Measurements from ENCODE around the gene PAMR1. TPM values are rescaled to one million over a fixed set of nuclear protein-coding genes. Genes with fewer than 3 reads are reported as not detected.

Gene PAMR1
- total and polyA plus RNA-seq, 7 experiments from 2014 or later, result not detected

- no peaks in the 10 kb centered on the region for H3K36me3 Mint-ChIP-seq
- Histone ChIP-seq H3K4me1 (ENCODE audit: control insufficient read depth in 2 of 2, insufficient read depth in 2 of 2, low read length in 2 of 2) (no peaks in the 10 kb centered on the region), H3K27ac (ENCODE audit: low read depth, low read length) (no peak overlapping the region), H3K27me3 (ENCODE audit: control insufficient read depth in 2 of 2, insufficient read depth in 2 of 2, low read length in 2 of 2) (peaks cover 0 to 6% of the 10 kb centered on the region in 2 donors), H3K36me3 (ENCODE audit: control insufficient read depth in 2 of 3, insufficient read depth in 3 of 3, low read length in 3 of 3) (no peaks in the 10 kb centered on the region), H3K4me3 (ENCODE audit: low read length) (no peak overlapping the region), H3K9me3 (ENCODE audit: control insufficient read depth in 2 of 3, low read length in 3 of 3) (no peaks in the 10 kb centered on the region)
- peaks cover 53 to 79% (median 61%) of the 10 kb centered on the region in 5 donors for H3K27me3 Mint-ChIP-seq
- DNase-seq, result no peak
- peaks cover 0 to 9% (median 0%) of the 10 kb centered on the region in 7 donors for H3K4me1 Mint-ChIP-seq
- H3K27ac Mint-ChIP-seq, result no peak overlapping the region
- intact Hi-C loops (cut with micrococcal nuclease), result no loop called here
- CTCF ChIA-PET, result no interaction called here
- H3K9me3 Mint-ChIP-seq, result peaks cover 0 to 4% (median 0%) of the 10 kb centered on the region in 11 donors
- no peak overlapping the region for H3K4me3 Mint-ChIP-seq
- no peak for ATAC-seq
- POLR2A ChIA-PET, result no interaction called here
These were observed 5.0 kb downstream of the PAMR1 start for GRCh38 chr11:35520376-35520775.

- Mint-ChIP-seq H3K27ac (no peak overlapping the region), H3K4me3 (no peak overlapping the region), H3K36me3 (no peaks in the 10 kb centered on the region), H3K4me1 (no peaks in the 10 kb centered on the region), H3K9me3 (peaks cover 0 to 2% (median 0%) of the 10 kb centered on the region in 11 donors), H3K27me3 (peaks cover 43 to 74% (median 60%) of the 10 kb centered on the region in 5 donors)
- ATAC-seq (no peak), DNase-seq (no peak)
- ChIA-PET CTCF (no interaction called here), POLR2A (no interaction called here)
- Histone ChIP-seq H3K27me3 (ENCODE audit: control insufficient read depth in 2 of 2, insufficient read depth in 2 of 2, low read length in 2 of 2) (no peaks in the 10 kb centered on the region), H3K9me3 (ENCODE audit: control insufficient read depth in 2 of 3, low read length in 3 of 3) (no peaks in the 10 kb centered on the region), H3K4me1 (ENCODE audit: control insufficient read depth in 2 of 2, insufficient read depth in 2 of 2, low read length in 2 of 2) (no peaks in the 10 kb centered on the region), H3K4me3 (ENCODE audit: low read length) (no peak overlapping the region), H3K27ac (ENCODE audit: low read depth, low read length) (no peak overlapping the region), H3K36me3 (ENCODE audit: control insufficient read depth in 2 of 3, insufficient read depth in 3 of 3, low read length in 3 of 3) (no peaks in the 10 kb centered on the region)
- intact Hi-C loops (cut with micrococcal nuclease), result no loop called here
These were observed 6.7 kb downstream of the PAMR1 start for GRCh38 chr11:35518766-35519165.

GRCh38 chr11:35517481-35517880, 7.9 kb downstream of the PAMR1 start:
- CTCF ChIA-PET, result no interaction called here
- intact Hi-C loops (cut with micrococcal nuclease), result no loop called here
- H3K27me3 Mint-ChIP-seq, result peaks cover 30 to 72% (median 52%) of the 10 kb centered on the region in 5 donors

GRCh38 chr11:35516403-35516802, 9.0 kb downstream of the PAMR1 start:
- intact Hi-C loops (cut with micrococcal nuclease), result no loop called here
- no peak for DNase-seq
- H3K4me1 ChIP-seq (ENCODE audit: control insufficient read depth in 2 of 2, insufficient read depth in 2 of 2, low read length in 2 of 2), result no peaks in the 10 kb centered on the region
- no peaks in the 10 kb centered on the region for H3K27me3 ChIP-seq (ENCODE audit: control insufficient read depth in 2 of 2, insufficient read depth in 2 of 2, low read length in 2 of 2)
- CTCF ChIA-PET, result no interaction called here
- no peak overlapping the region for H3K27ac ChIP-seq (ENCODE audit: low read depth, low read length)
- POLR2A ChIA-PET, result no interaction called here
- no peak for ATAC-seq
- H3K4me3 ChIP-seq (ENCODE audit: low read length), result no peak overlapping the region
- Mint-ChIP-seq H3K27me3 (peaks cover 25 to 66% (median 50%) of the 10 kb centered on the region in 5 donors), H3K4me1 (no peaks in the 10 kb centered on the region), H3K4me3 (no peak overlapping the region), H3K27ac (no peak overlapping the region), H3K9me3 (peaks cover 0 to 2% (median 0%) of the 10 kb centered on the region in 11 donors), H3K36me3 (no peaks in the 10 kb centered on the region)
- no peaks in the 10 kb centered on the region for H3K9me3 ChIP-seq (ENCODE audit: control insufficient read depth in 2 of 3, low read length in 3 of 3)
- no peaks in the 10 kb centered on the region for H3K36me3 ChIP-seq (ENCODE audit: control insufficient read depth in 2 of 3, insufficient read depth in 3 of 3, low read length in 3 of 3)

More at GRCh38 chr11:35517481-35517880, 7.9 kb downstream of the PAMR1 start:
- H3K27me3 ChIP-seq (ENCODE audit: control insufficient read depth in 2 of 2, insufficient read depth in 2 of 2, low read length in 2 of 2), result no peaks in the 10 kb centered on the region
- no peak overlapping the region for H3K4me3 Mint-ChIP-seq
- no peak overlapping the region for H3K27ac Mint-ChIP-seq
- POLR2A ChIA-PET, result no interaction called here
- no peak overlapping the region for H3K27ac ChIP-seq (ENCODE audit: low read depth, low read length)
- H3K4me1 ChIP-seq (ENCODE audit: control insufficient read depth in 2 of 2, insufficient read depth in 2 of 2, low read length in 2 of 2), result no peaks in the 10 kb centered on the region
- no peaks in the 10 kb centered on the region for H3K36me3 Mint-ChIP-seq
- no peak overlapping the region for H3K4me3 ChIP-seq (ENCODE audit: low read length)
- ATAC-seq (no peak), DNase-seq (no peak)
- H3K36me3 ChIP-seq (ENCODE audit: control insufficient read depth in 2 of 3, insufficient read depth in 3 of 3, low read length in 3 of 3), result no peaks in the 10 kb centered on the region
- peaks cover 0 to 2% (median 0%) of the 10 kb centered on the region in 11 donors for H3K9me3 Mint-ChIP-seq
- H3K4me1 Mint-ChIP-seq, result no peaks in the 10 kb centered on the region
- H3K9me3 ChIP-seq (ENCODE audit: control insufficient read depth in 2 of 3, low read length in 3 of 3), result no peaks in the 10 kb centered on the region

GRCh38 chr11:35515224-35515623, 10.2 kb downstream of the PAMR1 start:
- Mint-ChIP-seq H3K27me3 (peaks cover 24 to 69% (median 54%) of the 10 kb centered on the region in 5 donors), H3K9me3 (peaks cover 0 to 4% (median 0%) of the 10 kb centered on the region in 11 donors), H3K27ac (no peak overlapping the region), H3K4me3 (no peak overlapping the region), H3K4me1 (no peaks in the 10 kb centered on the region), H3K36me3 (no peaks in the 10 kb centered on the region)
- no peak for ATAC-seq
- Histone ChIP-seq H3K36me3 (ENCODE audit: control insufficient read depth in 2 of 3, insufficient read depth in 3 of 3, low read length in 3 of 3) (no peaks in the 10 kb centered on the region), H3K27ac (ENCODE audit: low read depth, low read length) (no peak overlapping the region), H3K4me1 (ENCODE audit: control insufficient read depth in 2 of 2, insufficient read depth in 2 of 2, low read length in 2 of 2) (no peaks in the 10 kb centered on the region), H3K4me3 (ENCODE audit: low read length) (no peak overlapping the region), H3K9me3 (ENCODE audit: control insufficient read depth in 2 of 3, low read length in 3 of 3) (no peaks in the 10 kb centered on the region), H3K27me3 (ENCODE audit: control insufficient read depth in 2 of 2, insufficient read depth in 2 of 2, low read length in 2 of 2) (no peaks in the 10 kb centered on the region)
- intact Hi-C loops (cut with micrococcal nuclease), result no loop called here
- CTCF ChIA-PET, result no interaction called here
- DNase-seq, result no peak
- POLR2A ChIA-PET, result no interaction called here

GRCh38 chr11:35514481-35514880, 10.9 kb downstream of the PAMR1 start:
- Histone ChIP-seq H3K4me1 (ENCODE audit: control insufficient read depth in 2 of 2, insufficient read depth in 2 of 2, low read length in 2 of 2) (no peaks in the 10 kb centered on the region), H3K27ac (ENCODE audit: low read depth, low read length) (no peak overlapping the region), H3K27me3 (ENCODE audit: control insufficient read depth in 2 of 2, insufficient read depth in 2 of 2, low read length in 2 of 2) (no peaks in the 10 kb centered on the region), H3K36me3 (ENCODE audit: control insufficient read depth in 2 of 3, insufficient read depth in 3 of 3, low read length in 3 of 3) (no peaks in the 10 kb centered on the region), H3K9me3 (ENCODE audit: control insufficient read depth in 2 of 3, low read length in 3 of 3) (no peaks in the 10 kb centered on the region), H3K4me3 (ENCODE audit: low read length) (no peak overlapping the region)
- CTCF ChIA-PET, result no interaction called here
- H3K27me3 Mint-ChIP-seq, result peaks cover 22 to 71% (median 57%) of the 10 kb centered on the region in 5 donors
- H3K4me1 Mint-ChIP-seq, result no peaks in the 10 kb centered on the region
- ATAC-seq (no peak), DNase-seq (no peak)
- no peaks in the 10 kb centered on the region for H3K36me3 Mint-ChIP-seq
- intact Hi-C loops (cut with micrococcal nuclease), result no loop called here
- no peak overlapping the region for H3K27ac Mint-ChIP-seq
- H3K9me3 Mint-ChIP-seq, result peaks cover 0 to 5% (median 0%) of the 10 kb centered on the region in 11 donors
- no peak overlapping the region for H3K4me3 Mint-ChIP-seq
- POLR2A ChIA-PET, result no interaction called here

- Mint-ChIP-seq H3K4me1 (no peaks in the 10 kb centered on the region), H3K27ac (no peak overlapping the region), H3K36me3 (peaks cover 0 to 5% (median 0%) of the 10 kb centered on the region in 5 donors), H3K4me3 (no peak overlapping the region), H3K9me3 (peaks cover 0 to 26% (median 9%) of the 10 kb centered on the region in 11 donors), H3K27me3 (peaks cover 8 to 68% (median 47%) of the 10 kb centered on the region in 5 donors)
- Histone ChIP-seq H3K4me1 (ENCODE audit: control insufficient read depth in 2 of 2, insufficient read depth in 2 of 2, low read length in 2 of 2) (no peaks in the 10 kb centered on the region), H3K36me3 (ENCODE audit: control insufficient read depth in 2 of 3, insufficient read depth in 3 of 3, low read length in 3 of 3) (no peaks in the 10 kb centered on the region), H3K27ac (ENCODE audit: low read depth, low read length) (no peak overlapping the region), H3K9me3 (ENCODE audit: control insufficient read depth in 2 of 3, low read length in 3 of 3) (no peaks in the 10 kb centered on the region), H3K27me3 (ENCODE audit: control insufficient read depth in 2 of 2, insufficient read depth in 2 of 2, low read length in 2 of 2) (no peaks in the 10 kb centered on the region), H3K4me3 (ENCODE audit: low read length) (no peak overlapping the region)
- no peak for DNase-seq
- intact Hi-C loops (cut with micrococcal nuclease), result no loop called here
- no peak for ATAC-seq
- POLR2A ChIA-PET, result no interaction called here
- CTCF ChIA-PET, result no interaction called here
These were observed 13.8 kb downstream of the PAMR1 start for GRCh38 chr11:35511666-35512065.

Data from naive thymus-derived CD4-positive, alpha-beta T cell (primary cell).